IMR-90 (cell line): ENCODE measurements around the gene CRIM1. TPM values are rescaled to one million over a fixed set of nuclear protein-coding genes. Genes with fewer than 3 reads are reported as not detected.
A peak's percentile ranks its signal among the peaks of the same experiment; 100 is the strongest.

Experiments
- ATAC-seq: fragments of 200-7000 bp; cut with Tn5 transposase; 2 replicates; pipeline ENCODE4 v1.9.1; 2020; ENCODE audit warnings: low read depth, mild to moderate bottlenecking, moderate library complexity
- BruUV-seq: library from RNA; stranded (reverse); fragments of 400-500 nt; replicated peaks from 2 replicates; lab custom pipeline; 2021; lab: Mats Ljungman, UMichigan
- CTCF ChIA-PET: fragments of 300-600 bp; formaldehyde crosslinking; extraction: SDS; loops from one replicate; lab custom pipeline; 2021; ENCODE audit warnings: antibody characterized with exemption; lab: Yijun Ruan, JAX
- POLR2A ChIA-PET: fragments of 300-600 bp; sonication (Branson Sonifier 250); formaldehyde crosslinking; loops from one replicate; lab custom pipeline; 2022; ENCODE audit warnings: antibody characterized with exemption; ENCODE audit not compliant: unreplicated experiment; lab: Charles Lee
- DNase-seq: peaks from one replicate; pipeline ENCODE4 v3.0.0; 2013
- H2AFZ ChIP-seq: replicated peaks from 2 replicates; pipeline ENCODE3; 2013; ENCODE audit warnings: low read length, mild to moderate bottlenecking; ENCODE audit not compliant: poor library complexity
- H2AK5ac ChIP-seq: 2 replicates; pipeline ENCODE4 v1.6.1; 2013; ENCODE audit warnings: low read depth, low read length, inconsistent platforms
- H2AK9ac ChIP-seq: replicated peaks from 2 replicates; pipeline ENCODE3; 2013; ENCODE audit warnings: mild to moderate bottlenecking, low read depth, low read length, moderate library complexity; ENCODE audit not compliant: poor library complexity
- H2BK120ac ChIP-seq: 2 replicates; pipeline ENCODE4 v1.6.1; 2013; ENCODE audit warnings: low read depth, low read length, inconsistent platforms
- H2BK15ac ChIP-seq: 3 replicates; pipeline ENCODE4 v1.6.1; 2013; ENCODE audit warnings: low read depth, low read length, inconsistent platforms
- H2BK20ac ChIP-seq: 2 replicates; pipeline ENCODE4 v1.6.1; 2013; ENCODE audit warnings: low read depth, mild to moderate bottlenecking, inconsistent platforms, low read length, moderate library complexity
- H2BK5ac ChIP-seq: 2 replicates; pipeline ENCODE4 v1.6.1; 2013; ENCODE audit warnings: mild to moderate bottlenecking, low read depth, low read length, inconsistent platforms; ENCODE audit not compliant: poor library complexity, severe bottlenecking
- H3K14ac ChIP-seq: replicated peaks from 2 replicates; pipeline ENCODE4 v1.6.1; 2013; ENCODE audit warnings: low read depth, low read length, inconsistent platforms
- H3K18ac ChIP-seq: 2 replicates; pipeline ENCODE4 v1.6.1; 2013; ENCODE audit warnings: low read depth, low read length, control low read depth
- H3K23ac ChIP-seq: 2 replicates; pipeline ENCODE4 v1.6.1; 2013; ENCODE audit warnings: low read depth, low read length, inconsistent platforms
- H3K27ac ChIP-seq: 2 replicates; pipeline ENCODE4 v1.5.1; 2013; ENCODE audit warnings: mild to moderate bottlenecking, control low read depth, low read length; ENCODE audit not compliant: insufficient read depth
- H3K27me3 ChIP-seq: 2 replicates; pipeline ENCODE4 v1.6.1; 2013; ENCODE audit warnings: low read length; ENCODE audit not compliant: control insufficient read depth, insufficient read depth
- H3K36me3 ChIP-seq: 2 replicates; pipeline ENCODE4 v1.6.1; 2013; ENCODE audit warnings: low read length, mixed read lengths; ENCODE audit not compliant: control insufficient read depth, insufficient read depth
- H3K4ac ChIP-seq: 2 replicates; pipeline ENCODE4 v1.6.1; 2013; ENCODE audit warnings: low read depth, low read length, inconsistent platforms
- H3K4me1 ChIP-seq: 2 replicates; pipeline ENCODE4 v1.6.1; 2013; ENCODE audit warnings: low read length, mixed read lengths; ENCODE audit not compliant: control insufficient read depth, insufficient read depth
- H3K4me2 ChIP-seq: 2 replicates; pipeline ENCODE4 v1.6.1; 2013; ENCODE audit warnings: low read depth, mild to moderate bottlenecking, control low read depth, low read length, moderate library complexity
- H3K4me3 ChIP-seq: 2 replicates; pipeline ENCODE4 v1.5.1; 2013; ENCODE audit warnings: low read depth, mild to moderate bottlenecking, control low read depth, low read length, moderate library complexity; ENCODE audit not compliant: insufficient read depth
- H3K56ac ChIP-seq: 2 replicates; pipeline ENCODE4 v1.6.1; 2013; ENCODE audit warnings: low read length, inconsistent platforms; ENCODE audit not compliant: insufficient read depth; ENCODE audit errors: extremely low read depth
- H3K79me1 ChIP-seq, 2 experiments: 2 replicates each; pipeline ENCODE4 v1.6.1; 2013; ENCODE audit warnings: low read length in 2 of 2, inconsistent platforms in 1 of 2, low read depth in 1 of 2
- H3K9ac ChIP-seq: 2 replicates; pipeline ENCODE4 v1.6.1; 2013; ENCODE audit warnings: low read depth, low read length, control low read depth
- H3K9me1 ChIP-seq: 2 replicates; pipeline ENCODE4 v1.6.1; 2013; ENCODE audit warnings: low read length, inconsistent platforms; ENCODE audit not compliant: insufficient read depth
- H3K9me3 ChIP-seq: 2 replicates; pipeline ENCODE4 v1.6.1; 2013; ENCODE audit warnings: low read length; ENCODE audit not compliant: control insufficient read depth, insufficient read depth
- H4K20me1 ChIP-seq: 2 replicates; pipeline ENCODE4 v1.6.1; 2013; ENCODE audit warnings: low read length, inconsistent platforms; ENCODE audit not compliant: insufficient read depth
- H4K5ac ChIP-seq: 2 replicates; pipeline ENCODE4 v1.6.1; 2013; ENCODE audit warnings: mild to moderate bottlenecking, low read depth, low read length, control low read depth
- H4K8ac ChIP-seq, 2 experiments: 2 replicates each; pipeline ENCODE4 v1.6.1; 2013; ENCODE audit warnings: low read depth in 2 of 2, low read length in 2 of 2, control low read depth in 1 of 2, inconsistent platforms in 1 of 2
- H4K91ac ChIP-seq: 2 replicates; pipeline ENCODE4 v1.6.1; 2013; ENCODE audit warnings: low read depth, low read length, inconsistent platforms; ENCODE audit not compliant: insufficient read depth
- CEBPB ChIP-seq: IDR thresholded peaks from 2 replicates; pipeline ENCODE4 v1.6.1; 2012; ENCODE audit warnings: low read depth, low read length, improper control_type of control experiment
- CHD1 ChIP-seq: IDR thresholded peaks from 2 replicates; pipeline ENCODE4 v1.6.1; 2012; ENCODE audit warnings: low read depth, low read length, improper control_type of control experiment
- FOS ChIP-seq: fragments of 150-350 bp; IDR thresholded peaks from 2 replicates; pipeline ENCODE4 v1.6.1; 2016; ENCODE audit warnings: low read depth, low read length
- MXI1 ChIP-seq: IDR thresholded peaks from 2 replicates; pipeline ENCODE4 v1.6.1; 2012; ENCODE audit warnings: low read depth, mild to moderate bottlenecking, low read length, moderate library complexity, borderline replicate concordance
- NFE2L2 ChIP-seq: fragments of 150-350 bp; IDR thresholded peaks from 2 replicates; pipeline ENCODE4 v1.6.1; 2016; ENCODE audit warnings: low read depth, mild to moderate bottlenecking, low read length
- POLR2A ChIP-seq: IDR thresholded peaks from 2 replicates; pipeline ENCODE4 v1.6.1; 2012; ENCODE audit warnings: mild to moderate bottlenecking, low read depth, low read length
- RCOR1 ChIP-seq: IDR thresholded peaks from 2 replicates; pipeline ENCODE4 v1.6.1; 2012; ENCODE audit warnings: mild to moderate bottlenecking, low read length, improper control_type of control experiment; ENCODE audit not compliant: insufficient replicate concordance
- SMC3 ChIP-seq: fragments of 150-350 bp; IDR thresholded peaks from 2 replicates; pipeline ENCODE4 v1.6.1; 2016; ENCODE audit warnings: low read depth, mild to moderate bottlenecking, antibody characterized with exemption, low read length, moderate library complexity
- USF2 ChIP-seq: fragments of 150-350 bp; IDR thresholded peaks from 2 replicates; pipeline ENCODE4 v1.6.1; 2017; ENCODE audit warnings: mild to moderate bottlenecking, antibody characterized with exemption, low read length, low read depth
- WGBS, 2 experiments: methylation state at CpG; one replicate each; pipeline versions ENCODE4 v1.1.5 to v1.1.7; 2013; ENCODE audit warnings: missing lambda C conversion rate in 2 of 2; ENCODE audit not compliant: insufficient read length in 1 of 2; ENCODE audit errors: extremely low coverage in 2 of 2; 5-methylcytosine and 5-hydroxymethylcytosine counted together
- dilution Hi-C: fragments of 300-500 bp; cut with HindIII; formaldehyde crosslinking; loops from one replicate; pipeline ENCODE4 v1.14.3; 2018; ENCODE audit warnings: low sequenced_read_pairs; ENCODE audit not compliant: unreplicated experiment
- in situ Hi-C: fragments of 300-500 bp; cut with MboI; formaldehyde crosslinking; loops from 3 replicates; pipeline ENCODE4 v1.14.3; 2019; ENCODE audit warnings: low sequenced_read_pairs, inconsistent platforms, mixed read lengths
- intact Hi-C: fragments of 100-400 bp; cut with micrococcal nuclease; formaldehyde crosslinking; loops from 2 replicates; pipeline ENCODE4 v1.10.0; 2022
- polyA plus RNA-seq, 3 experiments: library from polyadenylated mRNA; depleted of rRNA; stranded (reverse); fragments of >200 nt; gene quantifications; 2 replicates each; pipeline ENCODE4 v1.2.3, GENCODE V29; 2012; ENCODE audit warnings: low replicate concordance in 1 of 3
- total RNA-seq: library from RNA; depleted of rRNA; stranded (reverse); fragments of >200 nt; gene quantifications from 2 replicates; pipeline ENCODE4 v1.2.3, GENCODE V29; 2012

The CRIM1 gene
- total and polyA plus RNA-seq, 2 of the 4 experiments (the other 2 are of a cell fraction): 285 to 490 TPM

DNA sequence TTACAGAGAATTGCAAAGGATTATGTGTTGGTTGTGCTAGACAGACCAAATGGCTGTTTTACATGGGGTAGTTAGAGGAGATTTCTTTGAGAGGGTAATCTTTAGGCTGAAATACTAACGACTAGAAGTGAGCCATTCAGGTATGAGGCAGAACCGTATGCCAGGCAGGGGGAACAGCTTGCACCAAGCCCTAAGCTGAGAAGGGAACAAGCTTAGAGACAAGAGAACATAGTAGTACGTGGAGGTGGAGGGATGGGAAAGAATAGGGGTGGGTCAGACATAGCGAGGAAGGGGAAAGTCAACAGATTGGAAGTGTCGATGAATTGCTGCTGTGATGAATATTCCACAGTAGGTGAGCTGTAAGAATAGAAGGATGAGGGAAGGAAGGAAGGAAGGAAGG is 20.0 kb upstream of the CRIM1 start:
- no peak overlapping the region for H3K56ac ChIP-seq
- no peaks in the 10 kb centered on the region for H3K27me3 ChIP-seq
- H3K18ac ChIP-seq: 0 out of 2 replicates have a peak overlapping the region, but pooled peaks have one; percentile 3
- peak overlapping the region; percentile 4; the same call in 1 of the 2 replicates for H3K23ac ChIP-seq
- H3K27ac ChIP-seq: no peak overlapping the region
- H4K5ac ChIP-seq: no peak overlapping the region
- H4K8ac ChIP-seq: peak overlapping the region; percentile 8 to 41; a peak in 1 of 4 replicates
- H2BK5ac ChIP-seq: no peak overlapping the region
- H3K79me1 ChIP-seq: peaks cover 0 to 12% of the 10 kb centered on the region in 2 experiments; a peak in 2 of 4 replicates
- no peaks in the 10 kb centered on the region for H3K9me3 ChIP-seq
- TF ChIP-seq POLR2A (no peak), SMC3 (no peak), FOS (no peak), USF2 (no peak), MXI1 (no peak), RCOR1 (no peak), CEBPB (no peak), NFE2L2 (no peak), CHD1 (no peak)
- ChIA-PET POLR2A (interaction anchor here (0.6 kb wide), 1 partner anchor 8 kb away, joined by 7 read pairs; no protein-coding TSS in a partner anchor), CTCF (interaction anchor here (1.6 kb wide), 1 partner anchor 14 kb away, joined by 5 read pairs; no protein-coding TSS in a partner anchor)
- intact Hi-C loops: no loop called here
- dilution Hi-C loops: no loop called here
- H2BK20ac ChIP-seq: peak overlapping the region; percentile 50
- H4K91ac ChIP-seq: peak overlapping the region; percentile 66
- no TSS peak for BruUV-seq
- H3K36me3 ChIP-seq: no peaks in the 10 kb centered on the region
- WGBS, 2 experiments: 64 to 100% methylated on average over 2 to 5 of the region's 5 CpGs
- H3K9ac ChIP-seq: no peak overlapping the region
- no peaks in the 10 kb centered on the region for H4K20me1 ChIP-seq
- H2AFZ ChIP-seq: no peak overlapping the region
- peak overlapping the region; percentile 86 for H2AK5ac ChIP-seq
- H3K14ac ChIP-seq: peak overlapping the region; percentile 47; the same call in 1 of the 2 replicates
- in situ Hi-C loops: no loop called here
- DNase-seq (no peak), ATAC-seq (no peak)
- peaks cover 17% of the 10 kb centered on the region for H3K4me1 ChIP-seq
- peak overlapping the region; percentile 22; the same call in 1 of the 2 replicates for H3K4ac ChIP-seq
- H2BK15ac ChIP-seq: peak overlapping the region; percentile 83; the same call in 1 of the 3 replicates
- H3K9me1 ChIP-seq: peaks cover 15% of the 10 kb centered on the region
- H3K4me2 ChIP-seq: no peak overlapping the region
- H2BK120ac ChIP-seq: peak overlapping the region; percentile 54
- H3K4me3 ChIP-seq: no peak overlapping the region
- no peak overlapping the region for H2AK9ac ChIP-seq
